GM21737 (cell line): Measurements from ENCODE around the gene LGALS12.
"Not testable (repeated sequence)": the region's sequence is repeated elsewhere in the genome, so short reads cannot be mapped to it uniquely, and the experiment has no call there.

Experiments used
- ATAC-seq: cut with Tn5 transposase; IDR thresholded peaks from one replicate; pipeline ENCODE4 v1.9.1; 2021; ENCODE audit warnings: mild to moderate bottlenecking, moderate library complexity; ENCODE audit not compliant: unreplicated experiment

The LGALS12 gene

GRCh38 chr11:63504054-63504453, 1.8 kb upstream of the LGALS12 start:
- ATAC-seq, result no peak

- no peak for ATAC-seq
Measured at GRCh38 chr11:63504933-63505586, 824 bp upstream of the LGALS12 start.

GRCh38 chr11:63506876-63507275, 992 bp downstream of the LGALS12 start:
- ATAC-seq, result no peak

- ATAC-seq, result no peak
Measured at GRCh38 chr11:63507511-63507910, 1.6 kb downstream of the LGALS12 start.

- no peak for ATAC-seq
Measured at GRCh38 chr11:63508009-63508408, 2.1 kb downstream of the LGALS12 start.

- no peak for ATAC-seq
Measured at GRCh38 chr11:63508745-63509144, 2.9 kb downstream of the LGALS12 start.

GRCh38 chr11:63510360-63511047, 4.6 kb downstream of the LGALS12 start:
- no peak for ATAC-seq

- no peak for ATAC-seq
Measured at GRCh38 chr11:63511048-63511748, 5.3 kb downstream of the LGALS12 start.

GRCh38 chr11:63512816-63513215, 6.9 kb downstream of the LGALS12 start:
- ATAC-seq, result no peak

GRCh38 chr11:63516109-63516508, 10.2 kb downstream of the LGALS12 start:
- ATAC-seq, result no peak

- ATAC-seq, result no peak
Measured at GRCh38 chr11:63517156-63517555, 11.3 kb downstream of the LGALS12 start.

- no peak for ATAC-seq
Measured at GRCh38 chr11:63518548-63518947, 12.7 kb downstream of the LGALS12 start.

- no peak for ATAC-seq
Measured at GRCh38 chr11:63520606-63521170, 14.8 kb downstream of the LGALS12 start.

- no peak for ATAC-seq
Measured at GRCh38 chr11:63521896-63522295, 16.0 kb downstream of the LGALS12 start.

- no peak for ATAC-seq
Measured at GRCh38 chr11:63523151-63523550, 17.3 kb downstream of the LGALS12 start.

- ATAC-seq, result no peak
Measured at GRCh38 chr11:63527667-63528066, 21.8 kb downstream of the LGALS12 start.

- ATAC-seq, result not testable (repeated sequence)
Measured at GRCh38 chr11:63528156-63528555, 22.3 kb downstream of the LGALS12 start.

- not testable (repeated sequence) for ATAC-seq
Measured at GRCh38 chr11:63528729-63529278, 22.9 kb downstream of the LGALS12 start.

- ATAC-seq, result not testable (repeated sequence)
Measured at GRCh38 chr11:63529373-63529772, 23.5 kb downstream of the LGALS12 start.

GRCh38 chr11:63530021-63530420, 24.1 kb downstream of the LGALS12 start:
- no peak for ATAC-seq

- peak; percentile 80 for ATAC-seq
Measured at GRCh38 chr11:63531074-63531792, 25.3 kb downstream of the LGALS12 start.
